NCI-H526 treated with DMSO at 0.1 percent for 48 hours (cell line): ENCODE results near the gene ZNF609.

Source experiments
- DNase-seq: peaks from one replicate; lab custom pipeline; 2025; lab: John Stamatoyannopoulos, UW

Gene ZNF609

GRCh38 chr15:64656508-64656907 is 196.1 kb downstream of the ZNF609 start:
- DNase-seq, result no peak

- DNase-seq, result no peak
Measured at GRCh38 chr15:64665179-64665578, 204.8 kb downstream of the ZNF609 start.

GRCh38 chr15:64667736-64668161 is 207.4 kb downstream of the ZNF609 start:
- no peak for DNase-seq

GRCh38 chr15:64673866-64674265 is 213.5 kb downstream of the ZNF609 start:
- no peak for DNase-seq

GRCh38 chr15:64678126-64678819 is 217.9 kb downstream of the ZNF609 start:
- no peak for DNase-seq

- DNase-seq, result no peak
Measured at GRCh38 chr15:64680097-64680496, 219.7 kb downstream of the ZNF609 start.

GRCh38 chr15:64681424-64682024 is 221.1 kb downstream of the ZNF609 start:
- peak; percentile 72 for DNase-seq

GRCh38 chr15:64682255-64682654 is 221.9 kb downstream of the ZNF609 start:
- DNase-seq, result no peak

- no peak for DNase-seq
Measured at GRCh38 chr15:64683378-64683777, 223.0 kb downstream of the ZNF609 start.

- no peak for DNase-seq
Measured at GRCh38 chr15:64685230-64685888, 225.0 kb downstream of the ZNF609 start.

GRCh38 chr15:64686130-64686735 is 225.9 kb downstream of the ZNF609 start:
- DNase-seq, result peak; percentile 18

- DNase-seq, result no peak
Measured at GRCh38 chr15:64687172-64687571, 226.8 kb downstream of the ZNF609 start.

GRCh38 chr15:64687688-64688087 is 227.3 kb downstream of the ZNF609 start:
- DNase-seq, result no peak

GRCh38 chr15:64688770-64689169 is 228.4 kb downstream of the ZNF609 start:
- no peak for DNase-seq

- DNase-seq, result no peak
Measured at GRCh38 chr15:64690008-64690407, 229.6 kb downstream of the ZNF609 start.

GRCh38 chr15:64690578-64691296 is 230.4 kb downstream of the ZNF609 start:
- no peak for DNase-seq

- DNase-seq, result no peak
Measured at GRCh38 chr15:64691896-64692565, 231.7 kb downstream of the ZNF609 start.

- no peak for DNase-seq
Measured at GRCh38 chr15:64693134-64693533, 232.8 kb downstream of the ZNF609 start.

GRCh38 chr15:64694816-64695215 is 234.4 kb downstream of the ZNF609 start:
- DNase-seq, result no peak

- no peak for DNase-seq
Measured at GRCh38 chr15:64695561-64695992, 235.2 kb downstream of the ZNF609 start.

- DNase-seq, result no peak
Measured at GRCh38 chr15:64696481-64696880, 236.1 kb downstream of the ZNF609 start.
